GM12801 (cell line): ENCODE results near the gene SNX30.

ENCODE experiments used
- CTCF ChIP-seq: IDR thresholded peaks from one replicate; pipeline ENCODE4 v1.5.1; 2011; ENCODE audit warnings: control low read depth; ENCODE audit not compliant: insufficient read length; ENCODE audit errors: extremely low read depth

The SNX30 gene

GRCh38 chr9:112743216-112743836 is 7.2 kb upstream of the SNX30 start:
- no peak for TF ChIP-seq CTCF

- no peak for TF ChIP-seq CTCF
Observed at GRCh38 chr9:112744177-112744576, 6.4 kb upstream of the SNX30 start.

- no peak for TF ChIP-seq CTCF
Observed at GRCh38 chr9:112747094-112747493, 3.5 kb upstream of the SNX30 start.

- no peak for TF ChIP-seq CTCF
Observed at GRCh38 chr9:112750764-112751055, 150 bp downstream of the SNX30 start.

GRCh38 chr9:112751056-112751795 is 666 bp downstream of the SNX30 start:
- no peak for TF ChIP-seq CTCF

- no peak for TF ChIP-seq CTCF
Observed at GRCh38 chr9:112752334-112753125, 2.0 kb downstream of the SNX30 start.

- TF ChIP-seq CTCF: no peak
Observed at GRCh38 chr9:112753725-112754124, 3.2 kb downstream of the SNX30 start.
